ENCODE measurements around the gene NEURL1B.
"Not testable (repeated sequence)": the region's sequence is repeated elsewhere in the genome, so short reads cannot be mapped to it uniquely, and the experiment has no call there.

NEURL1B gene

GRCh38 chr5:172659909-172660628 lies 19.0 kb downstream of the NEURL1B start:
- DNase-seq, result peak; percentile 65

DNA sequence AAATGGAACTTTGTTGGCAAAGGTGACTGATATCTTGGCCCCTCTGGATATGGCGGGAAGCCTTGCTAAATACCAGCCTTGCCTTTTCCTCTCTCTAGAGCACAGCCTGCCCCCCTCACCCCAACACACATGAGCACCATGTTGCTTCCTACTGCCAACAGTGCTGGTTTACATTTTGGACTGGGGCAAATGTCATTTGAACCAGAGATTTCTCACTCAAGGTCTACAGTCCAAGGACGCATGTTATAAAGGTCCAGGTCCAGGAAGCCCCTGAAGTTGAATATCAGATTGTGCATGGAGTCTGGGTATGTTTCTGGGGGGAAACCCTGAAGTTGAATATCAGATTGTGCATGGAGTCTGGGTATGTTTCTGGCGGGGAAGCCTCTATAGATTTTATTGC lies 19.9 kb downstream of the NEURL1B start:
- DNase-seq, result no peak

GRCh38 chr5:172661526-172661925 lies 20.5 kb downstream of the NEURL1B start:
- DNase-seq, result no peak

DNA sequence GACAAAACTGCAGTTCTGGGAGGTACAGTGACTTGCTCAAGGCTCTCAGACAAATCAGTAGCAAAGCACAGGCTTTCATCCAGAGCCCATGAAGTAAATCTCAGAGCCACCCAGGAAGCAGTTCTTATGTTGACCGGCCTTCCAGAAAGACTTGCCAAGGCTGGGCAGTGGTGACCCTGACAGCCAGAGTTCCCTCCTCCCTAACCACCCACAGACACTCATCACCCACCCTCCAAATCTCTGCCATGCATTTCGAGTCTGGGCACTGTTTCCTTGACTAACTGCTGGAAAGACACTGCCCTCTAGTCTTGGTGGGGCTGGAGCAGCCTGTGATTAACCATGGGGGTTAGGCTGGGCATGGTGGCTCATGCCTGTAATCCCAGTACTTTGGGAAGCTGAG lies 21.5 kb downstream of the NEURL1B start:
- DNase-seq, result no peak

GRCh38 chr5:172664018-172664417 lies 23.0 kb downstream of the NEURL1B start:
- no peak for DNase-seq

DNA sequence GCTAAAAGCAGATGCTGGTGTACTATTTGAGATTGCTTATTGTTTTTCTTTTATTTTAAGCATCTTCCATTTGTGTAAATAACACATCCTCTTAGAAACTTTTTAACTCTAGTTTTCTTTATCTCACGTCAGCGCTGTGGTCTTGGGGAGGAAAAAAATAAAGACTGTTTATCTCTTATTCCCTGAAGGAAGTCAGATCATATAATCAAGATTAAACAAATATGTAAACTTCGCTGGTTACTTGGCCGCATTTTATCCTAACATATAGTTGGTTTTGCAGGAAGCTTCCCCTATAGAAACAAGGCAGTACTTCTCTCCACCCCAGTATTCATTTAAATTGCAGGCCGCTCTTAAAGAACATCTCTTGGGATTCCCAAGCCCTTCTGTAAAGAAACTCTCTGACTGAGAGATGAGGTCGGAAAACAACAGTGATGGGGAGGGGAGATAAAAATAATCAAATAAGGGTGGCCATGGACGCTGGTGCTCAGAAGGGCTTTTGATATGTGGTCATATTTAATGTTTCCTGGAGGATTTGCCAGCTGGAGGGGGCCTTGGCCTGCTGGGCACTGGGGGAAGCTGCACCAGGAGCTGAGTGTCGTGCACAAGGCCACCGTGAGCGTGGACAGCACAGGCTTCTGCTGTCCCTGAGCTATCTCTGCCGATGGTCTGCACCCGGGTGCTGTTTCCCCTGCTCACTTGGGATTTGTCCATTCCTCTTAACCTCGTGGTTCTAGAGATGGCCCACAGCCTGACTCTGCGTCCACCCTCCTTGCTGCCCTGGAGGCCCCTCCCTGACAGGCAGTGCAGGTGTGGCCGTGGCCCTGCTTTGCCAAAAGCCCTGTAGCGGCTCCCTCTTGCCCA lies 23.8 kb downstream of the NEURL1B start:
- no peak for DNase-seq

DNA sequence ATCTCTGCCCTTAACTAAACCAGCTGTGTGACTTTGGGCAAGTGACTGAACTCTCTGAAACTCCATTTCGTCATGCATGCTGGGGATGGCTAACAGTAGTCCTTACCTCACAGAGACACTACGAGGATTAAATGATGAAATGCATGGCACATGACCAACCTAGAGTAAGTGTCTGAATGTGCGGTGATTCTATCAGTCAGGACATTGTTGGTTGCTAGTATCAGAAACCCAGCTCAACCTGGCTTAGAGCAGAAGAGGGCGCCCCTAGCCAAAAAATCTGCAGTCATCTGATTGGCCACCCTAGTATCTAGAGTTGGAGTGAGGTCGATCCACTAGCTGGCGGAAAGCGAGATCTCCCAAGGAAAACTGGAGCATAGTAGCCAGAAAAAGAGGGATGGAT lies 25.2 kb downstream of the NEURL1B start:
- DNase-seq, result no peak

DNA sequence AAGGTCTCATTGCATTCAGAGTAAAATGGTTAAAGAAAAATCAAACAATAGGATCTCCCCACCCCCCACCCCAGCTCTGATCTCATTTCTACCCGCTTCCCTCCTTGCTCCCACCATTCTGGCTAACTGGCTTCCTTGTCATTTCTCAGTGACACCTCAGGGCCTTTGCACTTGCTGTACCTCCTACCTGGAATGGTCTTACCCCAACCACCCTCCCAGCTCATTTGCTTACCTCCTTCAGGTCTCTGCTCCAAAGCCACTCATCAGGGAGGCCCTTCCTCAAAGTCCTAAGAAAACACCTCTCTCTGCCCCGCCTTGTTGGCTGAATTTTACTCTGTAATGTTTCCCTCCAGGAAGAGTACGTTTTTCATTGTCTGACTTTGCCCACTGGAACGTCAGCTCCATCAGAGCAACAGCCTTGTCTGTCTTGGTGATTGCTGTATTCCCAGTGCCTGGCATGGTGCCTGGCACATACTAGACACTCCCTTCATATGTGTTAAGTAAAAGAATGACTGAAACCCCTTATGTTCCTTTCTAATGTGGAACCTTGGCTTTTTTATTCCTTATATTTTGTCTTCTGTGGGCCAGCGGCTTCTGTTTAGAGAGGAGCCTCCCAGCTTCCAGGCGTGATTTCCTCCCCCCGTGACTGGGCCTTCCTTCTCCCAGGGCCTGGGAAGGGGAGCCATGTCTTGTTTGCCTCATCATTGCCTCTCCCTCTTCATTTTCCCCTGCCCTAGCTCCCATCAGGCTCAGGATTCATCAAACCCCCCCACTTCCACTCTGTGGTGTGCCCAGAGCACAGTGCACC lies 26.9 kb downstream of the NEURL1B start:
- DNase-seq, result no peak

DNA sequence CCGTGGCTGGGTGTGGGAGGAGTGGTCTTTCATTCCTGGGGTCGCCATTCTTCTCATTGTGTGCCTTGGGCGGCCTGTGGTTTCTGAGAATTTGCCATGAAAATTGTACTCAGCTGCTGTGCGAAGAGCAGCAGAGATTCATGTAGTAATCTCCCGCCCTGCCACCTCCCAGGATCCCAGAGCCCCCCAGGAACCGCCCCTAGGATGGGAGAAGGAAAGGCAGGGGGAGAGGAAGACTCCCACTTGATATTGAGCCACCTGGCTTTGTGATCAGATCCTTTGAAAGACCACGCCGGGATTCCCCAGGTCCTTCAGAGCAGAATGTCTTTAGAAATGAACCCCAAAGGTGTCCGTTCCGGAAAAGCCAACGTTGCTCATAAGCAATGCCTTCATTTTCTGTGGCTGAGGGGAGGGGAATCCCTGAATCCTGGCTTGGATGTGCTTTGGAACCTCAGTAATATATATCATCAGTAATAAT lies 27.6 kb downstream of the NEURL1B start:
- no peak for DNase-seq

- DNase-seq, result no peak
Observed at GRCh38 chr5:172669386-172670004, 28.4 kb downstream of the NEURL1B start.

DNA sequence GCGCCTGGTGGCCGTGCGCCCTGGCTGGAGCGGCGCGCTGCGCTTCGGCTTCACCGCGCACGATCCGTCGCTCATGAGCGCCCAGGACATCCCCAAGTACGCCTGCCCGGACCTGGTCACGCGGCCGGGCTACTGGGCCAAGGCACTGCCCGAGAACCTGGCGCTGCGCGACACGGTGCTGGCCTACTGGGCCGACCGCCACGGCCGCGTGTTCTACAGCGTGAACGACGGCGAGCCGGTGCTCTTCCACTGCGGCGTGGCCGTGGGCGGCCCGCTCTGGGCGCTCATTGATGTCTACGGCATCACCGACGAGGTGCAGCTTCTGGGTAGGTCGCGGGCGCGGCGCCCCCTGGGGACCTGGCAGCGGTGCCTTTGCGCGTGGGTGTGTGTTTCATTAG lies 28.9 kb downstream of the NEURL1B start:
- DNase-seq, result no peak

DNA sequence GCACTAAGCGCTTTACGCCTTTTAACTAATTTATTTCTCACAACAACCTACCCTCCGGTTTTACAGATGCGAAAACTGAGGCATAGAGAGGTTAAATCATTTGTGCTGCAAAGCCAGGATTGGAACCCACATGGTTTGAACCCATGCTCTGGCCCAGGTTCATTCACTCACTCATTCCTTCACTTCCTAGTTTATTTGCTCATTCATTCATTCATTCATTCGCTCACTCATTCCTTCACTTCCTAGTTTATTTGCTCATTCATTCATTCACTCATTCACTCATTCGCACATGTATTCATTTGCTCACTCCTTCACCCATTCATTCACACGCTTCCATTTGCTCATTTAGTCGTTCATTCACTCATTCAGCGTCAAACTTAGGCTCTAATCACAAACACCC lies 29.4 kb downstream of the NEURL1B start:
- no peak for DNase-seq

- DNase-seq, result no peak
Observed at GRCh38 chr5:172671091-172671490, 30.0 kb downstream of the NEURL1B start.

DNA sequence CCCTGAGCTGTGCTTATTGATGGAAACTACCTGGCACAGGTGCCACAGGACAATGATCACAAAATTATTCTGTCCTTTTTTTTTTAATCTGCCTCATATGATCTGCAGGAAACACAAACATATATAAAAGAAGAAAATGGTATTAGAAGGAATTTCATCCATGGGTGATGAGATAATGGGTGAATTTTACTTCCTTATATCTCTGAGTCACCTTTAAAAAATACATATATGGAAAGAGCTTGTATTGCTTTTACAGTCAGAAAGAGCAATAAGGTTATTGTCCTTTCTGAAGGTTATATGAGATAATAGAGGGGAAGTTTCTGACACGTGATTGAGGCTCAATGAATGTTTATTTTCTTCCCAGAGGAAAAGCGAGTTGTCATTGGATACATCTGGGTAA lies 31.6 kb downstream of the NEURL1B start:
- no peak for DNase-seq

- no peak for DNase-seq
Observed at GRCh38 chr5:172674155-172674554, 33.1 kb downstream of the NEURL1B start.

- DNase-seq, result no peak
Observed at GRCh38 chr5:172676914-172677475, 35.9 kb downstream of the NEURL1B start.

GRCh38 chr5:172678362-172678874 lies 37.4 kb downstream of the NEURL1B start:
- DNase-seq, result not testable (repeated sequence)

GRCh38 chr5:172678902-172679301 lies 37.8 kb downstream of the NEURL1B start:
- DNase-seq, result peak; percentile 59

DNA sequence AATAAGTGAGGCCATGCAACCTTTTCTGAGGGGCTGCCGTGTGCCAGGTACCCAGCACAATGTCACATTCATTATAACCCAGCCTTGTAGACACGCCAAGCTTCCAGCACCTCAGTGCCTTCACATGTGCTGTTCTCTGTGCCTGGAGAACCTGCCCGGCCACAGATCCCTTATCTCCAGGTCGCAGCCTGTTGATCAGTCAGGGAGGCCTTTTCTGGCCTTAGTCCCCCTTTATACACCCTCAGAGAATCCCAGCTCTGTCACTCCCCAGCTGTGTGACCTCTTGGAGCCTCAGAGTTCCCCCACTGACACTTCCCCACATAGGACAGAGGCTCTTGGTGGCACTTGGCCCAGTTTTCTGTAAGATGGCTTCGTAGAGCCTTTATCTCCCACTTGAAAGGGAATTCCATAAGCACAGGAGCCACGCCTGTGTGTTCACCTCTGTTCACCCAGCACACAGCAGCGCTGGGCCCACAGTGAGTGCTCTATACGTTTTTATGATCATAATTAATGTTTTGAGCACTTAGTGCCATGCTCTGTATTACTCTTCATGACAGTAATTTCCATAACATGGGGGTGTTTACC lies 38.7 kb downstream of the NEURL1B start:
- DNase-seq, result no peak

- no peak for DNase-seq
Observed at GRCh38 chr5:172680921-172681320, 39.9 kb downstream of the NEURL1B start.

DNA sequence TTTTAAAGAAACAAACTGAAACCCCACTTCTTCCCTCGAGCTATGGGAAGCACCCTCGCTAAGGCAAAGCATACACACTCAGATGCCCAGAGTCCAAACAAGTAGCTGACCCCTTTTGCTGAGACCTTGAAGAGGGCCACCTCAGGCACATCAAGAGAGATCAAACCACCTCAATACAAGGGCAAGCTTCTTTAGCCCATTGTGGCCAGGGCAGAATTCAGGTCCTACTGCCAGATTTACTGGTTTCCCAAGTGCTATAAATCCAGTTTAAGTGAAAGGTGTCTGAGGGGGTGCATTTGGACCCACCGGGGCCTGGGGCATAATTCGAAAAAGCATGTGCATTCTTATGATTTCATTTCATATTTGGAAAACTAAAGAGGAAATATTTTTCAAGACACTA lies 40.4 kb downstream of the NEURL1B start:
- DNase-seq, result no peak

DNA sequence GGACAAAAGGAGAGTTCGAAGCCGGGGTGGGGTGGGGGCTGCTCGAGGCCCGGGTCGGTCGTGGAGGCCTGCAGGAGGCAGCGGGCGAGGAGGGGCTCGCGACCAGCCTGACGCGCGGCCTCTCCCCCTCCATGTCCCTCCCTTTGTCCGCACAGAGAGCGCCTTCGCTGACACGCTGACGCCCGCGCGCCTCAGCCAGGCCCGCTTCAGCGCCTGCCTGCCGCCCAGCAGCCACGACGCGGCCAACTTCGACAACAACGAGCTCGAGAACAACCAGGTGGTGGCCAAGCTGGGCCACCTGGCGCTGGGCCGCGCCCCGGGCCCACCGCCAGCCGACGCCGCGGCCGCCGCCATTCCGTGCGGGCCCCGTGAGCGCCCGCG lies 42.2 kb downstream of the NEURL1B start:
- no peak for DNase-seq
